Liver (tissue), 9 donors: ENCODE measurements around the gene COX19. TPM values are rescaled to one million over a fixed set of nuclear protein-coding genes. Genes with fewer than 3 reads are reported as not detected.

Source experiments
- DNase-seq: peaks from one replicate; pipeline ENCODE4 v3.0.0-alpha.2; 2017; ENCODE audit warnings: low spot score
- H3K27ac ChIP-seq, 2 donors: one replicate each; pipeline ENCODE4 v1.7.0; 2013; ENCODE audit warnings: inconsistent platforms in 2 of 2, low read length in 2 of 2, control low read depth in 1 of 2, low read depth in 1 of 2, mild to moderate bottlenecking in 1 of 2
- H3K27me3 ChIP-seq, 4 donors: one replicate each; pipeline versions ENCODE4 v1.6.1 to v1.7.0; 2013; ENCODE audit warnings: low read length in 3 of 4, inconsistent platforms in 1 of 4, mild to moderate bottlenecking in 1 of 4, moderate library complexity in 1 of 4; ENCODE audit not compliant: control insufficient read depth in 4 of 4, insufficient read depth in 4 of 4
- H3K36me3 ChIP-seq, 4 donors: one replicate each; pipeline versions ENCODE4 v1.6.1 to v1.7.0; 2013; ENCODE audit warnings: low read length in 3 of 4, mild to moderate bottlenecking in 3 of 4, low read depth in 1 of 4, moderate library complexity in 1 of 4; ENCODE audit not compliant: control insufficient read depth in 4 of 4, insufficient read depth in 3 of 4
- H3K4me1 ChIP-seq, 4 donors: one replicate each; pipeline versions ENCODE4 v1.6.1 to v1.7.0; 2013; ENCODE audit warnings: low read length in 3 of 4, mild to moderate bottlenecking in 3 of 4, moderate library complexity in 1 of 4; ENCODE audit not compliant: control insufficient read depth in 4 of 4, insufficient read depth in 4 of 4
- H3K4me3 ChIP-seq, 3 donors: one replicate each; pipeline versions ENCODE4 v1.6.1 to v1.7.0; 2013; ENCODE audit warnings: low read length in 3 of 3, control low read depth in 1 of 3, low read depth in 1 of 3, mild to moderate bottlenecking in 1 of 3
- H3K9ac ChIP-seq, 2 donors: one replicate each; pipeline ENCODE4 v1.7.0; 2013; ENCODE audit warnings: low read length in 2 of 2, mild to moderate bottlenecking in 2 of 2, moderate library complexity in 2 of 2, control low read depth in 1 of 2, low read depth in 1 of 2
- H3K9me3 ChIP-seq, 4 donors: one replicate each; pipeline versions ENCODE4 v1.6.1 to v1.7.0; 2013; ENCODE audit warnings: low read length in 3 of 4; ENCODE audit not compliant: control insufficient read depth in 4 of 4
- CTCF ChIP-seq: fragments of 150-350 bp; IDR thresholded peaks from 2 replicates; pipeline ENCODE4 v1.5.1; 2017; ENCODE audit warnings: improper control_type of control experiment, low read depth, low read length; ENCODE audit not compliant: missing input control
- EGR1 ChIP-seq, 2 donors: IDR thresholded peaks; 2 replicates each; pipeline ENCODE4 v1.6.1; 2016 to 2018; ENCODE audit warnings: antibody characterized with exemption in 2 of 2, low read depth in 2 of 2
- FOXA1 ChIP-seq: IDR thresholded peaks from 2 replicates; pipeline ENCODE4 v1.6.1; 2016; ENCODE audit warnings: antibody characterized with exemption
- GABPA ChIP-seq, 2 donors: IDR thresholded peaks in 1 of 2; conservative IDR thresholded peaks in 1 of 2; 2 replicates each; pipeline ENCODE4 v1.6.1; 2016; ENCODE audit warnings: antibody characterized with exemption in 2 of 2, mild to moderate bottlenecking in 1 of 2, moderate library complexity in 1 of 2
- HNF4A ChIP-seq, 2 donors: conservative IDR thresholded peaks; 2 replicates each; pipeline ENCODE4 v1.6.1; 2016; ENCODE audit warnings: antibody characterized with exemption in 2 of 2, mild to moderate bottlenecking in 2 of 2
- HNF4G ChIP-seq: IDR thresholded peaks from 2 replicates; pipeline ENCODE4 v1.6.1; 2016; ENCODE audit warnings: antibody characterized with exemption
- JUND ChIP-seq, 2 donors: IDR thresholded peaks; 2 replicates each; pipeline ENCODE4 v1.6.1; 2016; ENCODE audit warnings: antibody characterized with exemption in 2 of 2
- NR2F2 ChIP-seq: IDR thresholded peaks from 2 replicates; pipeline ENCODE4 v1.6.1; 2016; ENCODE audit warnings: antibody characterized with exemption
- RAD21 ChIP-seq, 2 donors: IDR thresholded peaks; 2 replicates each; pipeline ENCODE4 v1.6.1; 2016; ENCODE audit warnings: antibody characterized with exemption in 2 of 2, mild to moderate bottlenecking in 2 of 2
- REST ChIP-seq: IDR thresholded peaks from 2 replicates; pipeline ENCODE4 v1.6.1; 2016; ENCODE audit warnings: antibody characterized with exemption, mild to moderate bottlenecking
- RXRA ChIP-seq, 2 donors: IDR thresholded peaks; 2 replicates each; pipeline ENCODE4 v1.6.1; 2017 to 2018; ENCODE audit warnings: antibody characterized with exemption in 2 of 2, mild to moderate bottlenecking in 1 of 2
- SP1 ChIP-seq: IDR thresholded peaks from 2 replicates; pipeline ENCODE4 v1.6.1; 2018; ENCODE audit warnings: antibody characterized with exemption, mild to moderate bottlenecking
- TAF1 ChIP-seq: conservative IDR thresholded peaks from 2 replicates; pipeline ENCODE4 v1.6.1; 2016; ENCODE audit warnings: antibody characterized with exemption, mild to moderate bottlenecking
- YY1 ChIP-seq: IDR thresholded peaks from 2 replicates; pipeline ENCODE4 v1.6.1; 2016; ENCODE audit warnings: antibody characterized with exemption, mild to moderate bottlenecking
- ZBTB33 ChIP-seq: IDR thresholded peaks from 2 replicates; pipeline ENCODE4 v1.6.1; 2016; ENCODE audit warnings: antibody characterized with exemption
- WGBS: extraction: QIAGEN DNeasy Blood & Tissue Kit; methylation state at CpG from one replicate; pipeline ENCODE4 v1.1.7; 2013; 5-methylcytosine and 5-hydroxymethylcytosine counted together
- polyA plus RNA-seq, 2 donors: library from polyadenylated mRNA; stranded (reverse) in 1 of 2; unstranded in 1 of 2; fragments of 200-250 nt in 1 of 2; fragments of >200 nt in 1 of 2; fragmentation: Nextera tagmentation in 1 of 2; extraction: Ambion mirVana in 1 of 2; gene quantifications; one replicate each; pipeline versions ENCODE4 v1.2.1 to v1.2.3, GENCODE V29; 2013 to 2015
- total RNA-seq, 2 donors: library from RNA; depleted of rRNA; stranded (reverse); fragments of >200 nt; gene quantifications; one replicate each; pipeline ENCODE4 v1.2.3, GENCODE V29; 2014
- donor health status: healthy.
- donor health status: healthy.
- donor health status: healthy.
- donor health status: healthy.
- donor health status: healthy.

COX19 gene
- total and polyA plus RNA-seq, 4 donors = 2.2 to 9.8 (median 4.8) TPM

- H3K9me3 ChIP-seq = no peaks in the 10 kb centered on the region
- H3K27me3 ChIP-seq = no peaks in the 10 kb centered on the region
- 97% methylated on average over 51 of the region's 51 CpGs for WGBS
- no peak overlapping the region for H3K4me3 ChIP-seq
- TF ChIP-seq SP1 = no peak
- no peak for TF ChIP-seq REST
- TF ChIP-seq EGR1 (IDR thresholded peaks at IDR 0.05; ENCODE audit: low read depth in 2 of 2) = no peak
- TF ChIP-seq HNF4A (conservative IDR thresholded peaks at IDR 0.05) = no peak
- TF ChIP-seq HNF4G = no peak
- H3K9ac ChIP-seq = no peak overlapping the region
- H3K36me3 ChIP-seq = peaks cover 0 to 5% (median 0%) of the 10 kb centered on the region in 4 donors
- peaks cover 4 to 7% (median 5%) of the 10 kb centered on the region in 4 donors for H3K4me1 ChIP-seq
- H3K27ac ChIP-seq = no peak overlapping the region
- DNase-seq = no peak
These were observed 41.5 kb upstream of the COX19 start for GRCh38 chr7:1016577-1017531.

- Histone ChIP-seq H3K4me3 (no peak overlapping the region), H3K9ac (no peak overlapping the region), H3K36me3 (peaks cover 0 to 4% (median 0%) of the 10 kb centered on the region in 4 donors), H3K27me3 (no peaks in the 10 kb centered on the region), H3K27ac (no peak overlapping the region), H3K4me1 (peaks cover 6 to 13% (median 12%) of the 10 kb centered on the region in 4 donors), H3K9me3 (no peaks in the 10 kb centered on the region)
- no peak for DNase-seq
- 85% methylated on average over 28 of the region's 28 CpGs for WGBS
- TF ChIP-seq JUND (IDR thresholded peaks at IDR 0.05) (no peak), NR2F2 (no peak), RAD21 (IDR thresholded peaks at IDR 0.05) (no peak), ZBTB33 (no peak), HNF4A (conservative IDR thresholded peaks at IDR 0.05) (no peak), RXRA (IDR thresholded peaks at IDR 0.05) (no peak), TAF1 (no peak), CTCF (no peak), REST (no peak), FOXA1 (no peak), HNF4G (no peak), YY1 (no peak), SP1 (no peak), GABPA (IDR thresholded peaks at IDR 0.05 in 1 of 2, conservative IDR thresholded peaks at IDR 0.05 in 1 of 2) (no peak), EGR1 (IDR thresholded peaks at IDR 0.05; ENCODE audit: low read depth in 2 of 2) (no peak)
These were observed 40.1 kb upstream of the COX19 start for GRCh38 chr7:1015196-1016121.
